ENCODE results near the gene TRIM23. TPM values are rescaled to one million over a fixed set of nuclear protein-coding genes. Genes with fewer than 3 reads are reported as not detected.

Gene TRIM23
- total RNA-seq, 4 donors from 2014 or later = 8.2 to 56.5 (median 14.8) TPM

DNA sequence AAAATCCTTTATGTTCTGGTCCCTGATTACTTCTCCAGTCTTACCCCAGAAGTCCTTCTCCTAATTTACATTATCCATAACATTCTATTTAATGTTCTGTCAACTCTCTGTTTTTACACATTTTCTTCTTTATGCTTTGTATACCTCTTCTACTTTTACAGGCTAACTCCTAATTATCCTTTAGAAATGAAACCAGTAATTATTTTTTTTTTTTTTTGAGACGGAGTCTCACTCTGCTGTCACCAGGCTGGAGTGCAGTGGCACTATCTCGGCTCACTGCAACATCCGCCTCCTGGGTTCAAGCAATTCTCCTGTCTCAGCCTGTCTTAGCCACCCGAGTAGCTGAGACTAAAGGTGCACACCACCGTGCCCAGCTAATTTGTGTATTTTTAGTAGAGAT, 70.2 kb downstream of the TRIM23 start:
- Histone ChIP-seq H3K4me1 (no peaks in the 10 kb centered on the region), H3K27ac (no peak overlapping the region), H3K36me3 (no peaks in the 10 kb centered on the region), H3K9me3 (no peaks in the 10 kb centered on the region), H3K4me3 (no peak overlapping the region), H3K27me3 (no peaks in the 10 kb centered on the region)
- DNase-seq = no peak
- intact Hi-C loops (cut with DNase I; ENCODE audit: low total_unique reads) = no loop called here
- no peak for TF ChIP-seq POLR2A (IDR thresholded peaks at IDR 0.05)
- TF ChIP-seq, protein P1, sequence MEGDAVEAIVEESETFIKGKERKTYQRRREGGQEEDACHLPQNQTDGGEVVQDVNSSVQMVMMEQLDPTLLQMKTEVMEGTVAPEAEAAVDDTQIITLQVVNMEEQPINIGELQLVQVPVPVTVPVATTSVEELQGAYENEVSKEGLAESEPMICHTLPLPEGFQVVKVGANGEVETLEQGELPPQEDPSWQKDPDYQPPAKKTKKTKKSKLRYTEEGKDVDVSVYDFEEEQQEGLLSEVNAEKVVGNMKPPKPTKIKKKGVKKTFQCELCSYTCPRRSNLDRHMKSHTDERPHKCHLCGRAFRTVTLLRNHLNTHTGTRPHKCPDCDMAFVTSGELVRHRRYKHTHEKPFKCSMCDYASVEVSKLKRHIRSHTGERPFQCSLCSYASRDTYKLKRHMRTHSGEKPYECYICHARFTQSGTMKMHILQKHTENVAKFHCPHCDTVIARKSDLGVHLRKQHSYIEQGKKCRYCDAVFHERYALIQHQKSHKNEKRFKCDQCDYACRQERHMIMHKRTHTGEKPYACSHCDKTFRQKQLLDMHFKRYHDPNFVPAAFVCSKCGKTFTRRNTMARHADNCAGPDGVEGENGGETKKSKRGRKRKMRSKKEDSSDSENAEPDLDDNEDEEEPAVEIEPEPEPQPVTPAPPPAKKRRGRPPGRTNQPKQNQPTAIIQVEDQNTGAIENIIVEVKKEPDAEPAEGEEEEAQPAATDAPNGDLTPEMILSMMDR (IDR thresholded peaks at IDR 0.05) = no peak

DNA sequence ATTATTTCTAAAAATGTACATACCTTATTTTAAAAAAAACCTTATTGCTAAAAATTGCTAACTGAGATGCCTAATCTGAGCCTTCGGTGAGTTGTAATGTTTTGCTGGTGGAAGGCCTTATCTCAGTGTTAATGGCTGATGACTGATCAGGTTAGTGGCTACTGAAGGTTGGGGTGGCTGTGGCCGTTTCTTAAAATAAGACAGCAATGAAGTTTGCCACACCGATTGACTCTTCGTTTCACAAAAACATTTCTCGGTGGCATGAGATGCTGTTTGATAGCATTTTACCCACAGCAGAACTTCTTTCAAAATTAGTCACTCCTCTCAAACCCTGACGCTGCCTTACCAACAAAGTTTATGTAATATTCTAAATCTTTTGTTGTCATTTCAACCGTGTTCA, 75.9 kb downstream of the TRIM23 start:
- Histone ChIP-seq H3K27me3 (no peaks in the 10 kb centered on the region), H3K36me3 (no peaks in the 10 kb centered on the region), H3K9me3 (no peaks in the 10 kb centered on the region), H3K4me3 (no peak overlapping the region), H3K27ac (no peak overlapping the region), H3K4me1 (no peaks in the 10 kb centered on the region)
- TF ChIP-seq, protein P1 (IDR thresholded peaks at IDR 0.05) = no peak
- no peak for TF ChIP-seq POLR2A (IDR thresholded peaks at IDR 0.05)
- DNase-seq = no peak
- intact Hi-C loops (cut with DNase I; ENCODE audit: low total_unique reads) = no loop called here

DNA sequence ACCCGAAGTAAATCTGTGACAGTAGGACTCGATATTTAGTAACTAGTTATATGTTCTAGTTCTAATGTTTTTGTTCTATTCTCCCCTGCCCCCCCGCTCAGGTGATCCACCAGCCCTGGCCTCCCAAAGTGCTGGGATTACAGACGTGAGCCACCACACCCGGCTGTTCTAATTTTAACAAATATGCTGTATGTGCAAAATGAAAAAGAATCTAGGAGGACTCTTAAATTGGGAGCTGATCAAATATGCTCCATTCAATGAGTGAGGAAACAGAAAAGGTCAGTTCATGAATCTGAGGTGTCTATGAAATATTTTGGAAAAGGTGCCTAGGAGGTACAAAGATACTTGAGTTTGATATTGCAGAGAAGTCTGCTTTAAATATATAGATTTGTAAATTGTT, 78.0 kb downstream of the TRIM23 start:
- no peak for DNase-seq
- intact Hi-C loops (cut with DNase I; ENCODE audit: low total_unique reads) = no loop called here
- Histone ChIP-seq H3K9me3 (no peaks in the 10 kb centered on the region), H3K27me3 (no peaks in the 10 kb centered on the region), H3K4me1 (no peaks in the 10 kb centered on the region), H3K4me3 (no peak overlapping the region), H3K27ac (no peak overlapping the region), H3K36me3 (no peaks in the 10 kb centered on the region)
- TF ChIP-seq, protein P1 (IDR thresholded peaks at IDR 0.05) = no peak
- no peak for TF ChIP-seq POLR2A (IDR thresholded peaks at IDR 0.05)

DNA sequence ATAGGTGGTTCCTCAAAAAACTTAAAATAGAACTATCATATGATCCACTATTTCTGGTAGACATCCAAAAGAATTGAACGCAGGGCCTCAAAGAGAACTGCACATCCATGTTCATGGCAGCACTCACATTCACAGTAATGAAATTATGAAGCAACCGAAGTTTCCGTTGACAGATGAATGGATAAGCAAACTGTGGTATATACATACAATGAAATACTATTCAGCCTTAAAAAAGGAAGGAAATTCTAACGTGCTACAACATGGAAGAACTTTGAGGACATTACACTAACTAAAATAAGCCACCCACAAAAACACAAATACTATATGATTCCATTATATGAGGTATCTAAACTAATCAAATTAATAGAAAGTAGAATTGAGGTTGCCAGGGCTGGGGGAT, 79.7 kb downstream of the TRIM23 start:
- H3K4me1 ChIP-seq = no peaks in the 10 kb centered on the region
- H3K4me3 ChIP-seq = no peak overlapping the region
- TF ChIP-seq POLR2A (IDR thresholded peaks at IDR 0.05) = no peak
- TF ChIP-seq, protein P1 (IDR thresholded peaks at IDR 0.05) = no peak
- no peaks in the 10 kb centered on the region for H3K36me3 ChIP-seq
- no peaks in the 10 kb centered on the region for H3K27me3 ChIP-seq
- intact Hi-C loops (cut with DNase I; ENCODE audit: low total_unique reads) = no loop called here
- no peaks in the 10 kb centered on the region for H3K9me3 ChIP-seq
- H3K27ac ChIP-seq = no peak overlapping the region
- no peak for DNase-seq

DNA sequence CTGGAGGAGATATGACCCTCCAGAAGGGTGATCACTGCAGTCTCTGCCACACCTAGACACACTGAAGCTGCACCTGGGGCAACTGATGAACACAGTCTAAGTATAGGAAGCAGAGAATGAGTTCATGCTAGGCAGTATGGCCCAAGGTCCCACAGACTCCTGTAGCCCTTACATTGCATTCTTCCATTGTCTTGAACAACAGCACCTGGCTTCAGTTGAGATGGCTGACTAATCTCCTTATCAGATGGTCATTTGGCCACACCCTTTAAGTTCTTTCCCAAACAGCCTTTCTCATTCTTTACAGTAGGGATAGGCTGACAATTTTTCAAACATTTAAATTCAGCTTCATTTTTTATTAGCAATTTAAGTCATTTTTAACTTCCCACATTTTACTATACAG, 84.3 kb downstream of the TRIM23 start:
- Histone ChIP-seq H3K36me3 (no peaks in the 10 kb centered on the region), H3K4me3 (no peak overlapping the region), H3K4me1 (no peaks in the 10 kb centered on the region), H3K9me3 (no peaks in the 10 kb centered on the region), H3K27me3 (no peaks in the 10 kb centered on the region), H3K27ac (no peak overlapping the region)
- no peak for DNase-seq
- intact Hi-C loops (cut with DNase I; ENCODE audit: low total_unique reads) = no loop called here
- TF ChIP-seq, protein P1 (IDR thresholded peaks at IDR 0.05) = no peak
- TF ChIP-seq POLR2A (IDR thresholded peaks at IDR 0.05) = no peak

Small RNA genes within 50 kb of the gene (small RNA-seq; reads per million reads assigned to genes)
- not detected for gene RNU6-540P

Other genes starting within 250 kb of the TRIM23 start
- 10 to 100 TPM in 1 of 4 donors, 1 to 10 TPM in 3; 4.9 to 40.0 (median 7.3) TPM for gene ADAMTS6, start 142.4 kb downstream of the TRIM23 start, total RNA-seq
- 10 to 100 TPM in 1 of 4 donors, 1 to 10 TPM in 1, under 1 TPM in 1, not detected in 1; 0.77 to 34.6 (median 1.3) TPM for gene CENPK, start 61.2 kb downstream of the TRIM23 start, total RNA-seq
- 100 to 1,000 TPM in 1 of 4 donors, 10 to 100 TPM in 3; 17.9 to 104 (median 68.8) TPM for gene PPWD1, start 61.0 kb downstream of the TRIM23 start, total RNA-seq
- 1 to 10 TPM in 3 of 4 donors, under 1 TPM in 1; 0.77 to 5.6 (median 4.1) TPM for gene SHLD3, start 694 bp upstream of the TRIM23 start, total RNA-seq
- 10 to 100 TPM; 13.8 to 48.9 (median 33.6) TPM for gene TRAPPC13, start 694 bp upstream of the TRIM23 start, total RNA-seq
- gene SGTB, start 97.8 kb upstream of the TRIM23 start, total RNA-seq = 10 to 100 TPM in 3 of 4 donors, 1 to 10 TPM in 1; 4.1 to 26.2 (median 13.5) TPM
- gene NLN, start 97.9 kb upstream of the TRIM23 start, total RNA-seq = 10 to 100 TPM in 2 of 4 donors, 1 to 10 TPM in 2; 4.4 to 34.9 (median 9.8) TPM